HepG2 (cell line): ENCODE measurements around the gene GGA3. TPM values are rescaled to one million over a fixed set of nuclear protein-coding genes. Genes with fewer than 3 reads are reported as not detected.
A peak's percentile ranks its signal among the peaks of the same experiment; 100 is the strongest.

ENCODE experiments used
- DNMT3B ChIP-seq: conservative IDR thresholded peaks from 2 replicates; pipeline ENCODE4 v1.6.1; 2016; ENCODE audit warnings: missing biosample characterization, control low read depth
- HDAC2 ChIP-seq: sonication (generic); formaldehyde crosslinking; IDR thresholded peaks from 2 replicates; pipeline ENCODE4 v1.4.0; 2020; ENCODE audit warnings: missing genetic modification reagents
- HMGXB4 ChIP-seq, 2 experiments: sonication (generic) in 1 of 2; formaldehyde crosslinking in 1 of 2; IDR thresholded peaks; 2 replicates each; pipeline versions ENCODE4 v1.4.0 to v1.6.1; 2018 to 2020; ENCODE audit warnings: missing genetic modification reagents in 2 of 2, borderline replicate concordance in 1 of 2, low read depth in 1 of 2, mild to moderate bottlenecking in 1 of 2, missing biosample characterization in 1 of 2
- HNRNPK ChIP-seq: fragments of 200-400 bp; formaldehyde crosslinking; IDR thresholded peaks from 2 replicates; pipeline ENCODE4 v1.6.1; 2018; ENCODE audit warnings: low read length, low read depth, moderate library complexity, mild to moderate bottlenecking; ENCODE audit not compliant: poor library complexity, severe bottlenecking
- HOMEZ ChIP-seq: IDR thresholded peaks from 2 replicates; pipeline ENCODE4 v1.6.1; 2016; ENCODE audit warnings: low read depth
- MAFK ChIP-seq, 2 experiments: IDR thresholded peaks in 1 of 2; conservative IDR thresholded peaks in 1 of 2; 2 replicates each; pipeline ENCODE4 v1.6.1; 2011; ENCODE audit warnings: improper control_type of control experiment in 2 of 2, low read length in 2 of 2
- MAZ ChIP-seq, 2 experiments: sonication (generic) in 1 of 2; formaldehyde crosslinking in 1 of 2; IDR thresholded peaks; 2 replicates each; pipeline versions ENCODE4 v1.5.0 to v1.6.1; 2012 to 2020; ENCODE audit warnings: low read depth in 2 of 2, mild to moderate bottlenecking in 2 of 2, borderline replicate concordance in 1 of 2, improper control_type of control experiment in 1 of 2, low read length in 1 of 2, missing genetic modification reagents in 1 of 2, moderate library complexity in 1 of 2
- SALL2 ChIP-seq: sonication (generic); formaldehyde crosslinking; IDR thresholded peaks from 2 replicates; pipeline ENCODE4 v1.8.1; 2023; ENCODE audit warnings: mild to moderate bottlenecking, missing genetic modification reagents, inconsistent platforms
- SMARCC2 ChIP-seq: fragments of 450-650 bp; IDR thresholded peaks from 2 replicates; pipeline ENCODE4 v1.6.1; 2017; ENCODE audit warnings: antibody characterized with exemption, mild to moderate bottlenecking
- XBP1 ChIP-seq: sonication (generic); formaldehyde crosslinking; IDR thresholded peaks from 2 replicates; pipeline ENCODE4 v1.5.0; 2020; ENCODE audit warnings: missing genetic modification reagents
- ZBTB20 ChIP-seq: sonication (generic); formaldehyde crosslinking; IDR thresholded peaks from 2 replicates; pipeline ENCODE4 v1.8.1; 2023; ENCODE audit warnings: missing genetic modification reagents, low read depth, mild to moderate bottlenecking, borderline replicate concordance
- ZNF224 ChIP-seq: sonication (generic); formaldehyde crosslinking; IDR thresholded peaks from 2 replicates; pipeline ENCODE4 v1.5.0; 2020; ENCODE audit warnings: mild to moderate bottlenecking, missing genetic modification reagents
- ZNF326 ChIP-seq: sonication (generic); formaldehyde crosslinking; IDR thresholded peaks from 2 replicates; pipeline ENCODE4 v1.4.0; 2020; ENCODE audit warnings: missing genetic modification reagents, borderline replicate concordance
- ZNF335 ChIP-seq: sonication (generic); formaldehyde crosslinking; IDR thresholded peaks from 2 replicates; pipeline ENCODE4 v1.4.0; 2020; ENCODE audit warnings: missing genetic modification reagents
- ZNF510 ChIP-seq: sonication (generic); formaldehyde crosslinking; IDR thresholded peaks from 2 replicates; pipeline ENCODE4 v1.4.0; 2020; ENCODE audit warnings: low read depth, mild to moderate bottlenecking, missing genetic modification reagents
- ZNF615 ChIP-seq: sonication (generic); formaldehyde crosslinking; IDR thresholded peaks from 2 replicates; pipeline ENCODE4 v1.5.0; 2020; ENCODE audit warnings: mild to moderate bottlenecking, missing genetic modification reagents, borderline replicate concordance
- polyA plus RNA-seq, 8 experiments: library from polyadenylated mRNA; depleted of rRNA in 3 of 8; stranded (reverse) in 7 of 8; unstranded in 1 of 8; fragments of >200 nt; fragmentation: Illumina TruSeq in 4 of 8; extraction: Trizol in 4 of 8; gene quantifications; 2 replicates each; pipeline versions ENCODE4 v1.2.1 to v1.2.3, GENCODE V29; 2011 to 2016; ENCODE audit warnings: low read depth in 4 of 8, missing spikeins in 1 of 8, mixed read lengths in 1 of 8; ENCODE audit not compliant: insufficient read depth in 1 of 8
- total RNA-seq, 5 experiments: library from RNA; depleted of rRNA; stranded (reverse); fragments of >200 nt; fragmentation: Illumina TruSeq; extraction: Trizol; gene quantifications; 2 replicates each; pipeline ENCODE4 v1.2.3, GENCODE V29; 2016; ENCODE audit warnings: low read depth in 1 of 5
- TF ChIP-seq, protein P1 (sequence below): sonication (generic); formaldehyde crosslinking; IDR thresholded peaks from 2 replicates; pipeline ENCODE4 v1.4.0; 2020; ENCODE audit warnings: missing genetic modification reagents; ENCODE audit errors: not compliant biosample characterization
- TF ChIP-seq, protein P2 (sequence below): sonication (generic); formaldehyde crosslinking; IDR thresholded peaks from 2 replicates; pipeline ENCODE4 v1.4.0; 2020; ENCODE audit warnings: mild to moderate bottlenecking, missing genetic modification reagents
- TF ChIP-seq, protein P3 (sequence below): sonication (generic); formaldehyde crosslinking; IDR thresholded peaks from 2 replicates; pipeline ENCODE4 v1.4.0; 2020; ENCODE audit warnings: missing genetic modification reagents, mild to moderate bottlenecking, borderline replicate concordance

The GGA3 gene
- total and polyA plus RNA-seq, 2 of the 13 experiments (the other 11 are each of a cell fraction or from before 2014, with no cell fraction given): 28.4 to 43.7 TPM

GRCh38 chr17:75295201-75296158, 34.1 kb upstream of the GGA3 start (continued):
- peak; percentile 79 for TF ChIP-seq HOMEZ (CRISPR knock-in tag)
- TF ChIP-seq XBP1 (CRISPR knock-in tag): no peak
- TF ChIP-seq HNRNPK: no peak
- TF ChIP-seq SALL2 (CRISPR knock-in tag): no peak
- TF ChIP-seq, protein P1, sequence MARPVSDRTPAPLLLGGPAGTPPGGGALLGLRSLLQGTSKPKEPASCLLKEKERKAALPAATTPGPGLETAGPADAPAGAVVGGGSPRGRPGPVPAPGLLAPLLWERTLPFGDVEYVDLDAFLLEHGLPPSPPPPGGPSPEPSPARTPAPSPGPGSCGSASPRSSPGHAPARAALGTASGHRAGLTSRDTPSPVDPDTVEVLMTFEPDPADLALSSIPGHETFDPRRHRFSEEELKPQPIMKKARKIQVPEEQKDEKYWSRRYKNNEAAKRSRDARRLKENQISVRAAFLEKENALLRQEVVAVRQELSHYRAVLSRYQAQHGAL: no peak
- TF ChIP-seq ZNF224 (CRISPR knock-in tag): no peak
- TF ChIP-seq ZNF326 (CRISPR knock-in tag): no peak
- TF ChIP-seq HMGXB4 (CRISPR knock-in tag; IDR thresholded peaks at IDR 0.05; ENCODE audit: borderline replicate concordance in 1 of 2, low read depth in 1 of 2): peak; percentile 54 to 79; a peak in 3 of 4 replicates
- no peak for TF ChIP-seq ZNF615 (CRISPR knock-in tag)
- TF ChIP-seq DNMT3B (CRISPR knock-in tag): no peak
- peak; percentile 97 for TF ChIP-seq HDAC2
- TF ChIP-seq ZBTB20 (CRISPR knock-in tag): no peak; the same call in 1 of the 2 replicates
- no peak for TF ChIP-seq MAFK (conservative IDR thresholded peaks at IDR 0.05 in 1 of 2, IDR thresholded peaks at IDR 0.05 in 1 of 2; ENCODE audit: low read length in 2 of 2)
- TF ChIP-seq MAZ (IDR thresholded peaks at IDR 0.05; ENCODE audit: borderline replicate concordance, low read depth, low read length): no peak
- TF ChIP-seq MAZ (CRISPR knock-in tag; IDR thresholded peaks at IDR 0.05; ENCODE audit: low read depth): no peak; the same call in 1 of the 2 replicates
- TF ChIP-seq, protein P2, sequence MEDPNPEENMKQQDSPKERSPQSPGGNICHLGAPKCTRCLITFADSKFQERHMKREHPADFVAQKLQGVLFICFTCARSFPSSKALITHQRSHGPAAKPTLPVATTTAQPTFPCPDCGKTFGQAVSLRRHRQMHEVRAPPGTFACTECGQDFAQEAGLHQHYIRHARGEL: no peak
- no peak for TF ChIP-seq ZNF510 (CRISPR knock-in tag)
- peak; percentile 91 for TF ChIP-seq ZNF335 (CRISPR knock-in tag)
- TF ChIP-seq, protein P3, sequence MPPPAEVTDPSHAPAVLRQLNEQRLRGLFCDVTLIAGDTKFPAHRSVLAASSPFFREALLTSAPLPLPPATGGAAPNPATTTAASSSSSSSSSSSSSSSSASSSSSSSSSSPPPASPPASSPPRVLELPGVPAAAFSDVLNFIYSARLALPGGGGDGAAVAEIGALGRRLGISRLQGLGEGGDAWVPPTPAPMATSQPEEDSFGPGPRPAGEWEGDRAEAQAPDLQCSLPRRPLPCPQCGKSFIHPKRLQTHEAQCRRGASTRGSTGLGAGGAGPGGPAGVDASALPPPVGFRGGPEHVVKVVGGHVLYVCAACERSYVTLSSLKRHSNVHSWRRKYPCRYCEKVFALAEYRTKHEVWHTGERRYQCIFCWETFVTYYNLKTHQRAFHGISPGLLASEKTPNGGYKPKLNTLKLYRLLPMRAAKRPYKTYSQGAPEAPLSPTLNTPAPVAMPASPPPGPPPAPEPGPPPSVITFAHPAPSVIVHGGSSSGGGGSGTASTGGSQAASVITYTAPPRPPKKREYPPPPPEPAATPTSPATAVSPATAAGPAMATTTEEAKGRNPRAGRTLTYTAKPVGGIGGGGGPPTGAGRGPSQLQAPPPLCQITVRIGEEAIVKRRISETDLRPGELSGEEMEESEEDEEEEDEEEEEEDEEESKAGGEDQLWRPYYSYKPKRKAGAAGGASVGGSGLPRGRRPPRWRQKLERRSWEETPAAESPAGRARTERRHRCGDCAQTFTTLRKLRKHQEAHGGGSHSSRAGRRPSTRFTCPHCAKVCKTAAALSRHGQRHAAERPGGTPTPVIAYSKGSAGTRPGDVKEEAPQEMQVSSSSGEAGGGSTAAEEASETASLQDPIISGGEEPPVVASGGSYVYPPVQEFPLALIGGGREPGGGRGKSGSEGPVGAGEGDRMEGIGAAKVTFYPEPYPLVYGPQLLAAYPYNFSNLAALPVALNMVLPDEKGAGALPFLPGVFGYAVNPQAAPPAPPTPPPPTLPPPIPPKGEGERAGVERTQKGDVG (CRISPR knock-in tag): peak; percentile 18; the same call in 1 of the 2 replicates
- TF ChIP-seq SMARCC2: no peak
